SK-N-SH (cell line): ENCODE results near the gene TRAF2. TPM values are rescaled to one million over a fixed set of nuclear protein-coding genes. Genes with fewer than 3 reads are reported as not detected.

ENCODE experiments used
- CTCF ChIA-PET: fragments of 300-600, 350-600 bp; formaldehyde crosslinking; extraction: SDS; loops from one replicate; lab custom pipeline; 2021; lab: Yijun Ruan, JAX
- POLR2A ChIA-PET: fragments of 350-600 bp; sonication (Branson Sonifier 250); formaldehyde crosslinking; extraction: SDS; loops from one replicate; lab custom pipeline; 2020; ENCODE audit warnings: antibody characterized with exemption, inconsistent platforms; lab: Yijun Ruan, JAX
- DNase-seq: peaks from one replicate; pipeline ENCODE4 v3.0.0; 2012
- H2AFZ ChIP-seq: fragments of 200-600 bp; sonication (generic); 2 replicates; pipeline ENCODE4 v1.8.1; 2016; ENCODE audit warnings: antibody characterized with exemption, mild to moderate bottlenecking, low read depth
- H3F3A ChIP-seq: fragments of 200-600 bp; sonication (generic); replicated peaks from 2 replicates; pipeline ENCODE3; 2016; ENCODE audit warnings: antibody characterized with exemption, mild to moderate bottlenecking; ENCODE audit not compliant: insufficient read depth
- H3K27ac ChIP-seq, 2 experiments: fragments of 200-500 bp in 1 of 2; fragments of 200-600 bp in 1 of 2; sonication (Bioruptor generic) in 1 of 2; sonication (generic), shearing (Covaris generic) in 1 of 2; 2 replicates each; pipeline versions ENCODE4 v1.5.1 to v1.6.1; 2014 to 2016; ENCODE audit warnings: low read depth in 2 of 2, inconsistent platforms in 1 of 2, low read length in 1 of 2, mild to moderate bottlenecking in 1 of 2, mixed read lengths in 1 of 2
- H3K27me3 ChIP-seq: fragments of 200-600 bp; sonication (generic), shearing (Covaris generic); 2 replicates; pipeline ENCODE4 v1.6.1; 2016; ENCODE audit warnings: mixed run types; ENCODE audit not compliant: insufficient read depth
- H3K36me3 ChIP-seq, 2 experiments: fragments of 200-500 bp in 1 of 2; fragments of 200-600 bp in 1 of 2; sonication (Bioruptor generic) in 1 of 2; sonication (generic) in 1 of 2; replicated peaks in 1 of 2; 2 replicates each; pipeline versions ENCODE3 to v1.5.1; 2014 to 2016; ENCODE audit warnings: low read length in 1 of 2, mild to moderate bottlenecking in 1 of 2; ENCODE audit not compliant: insufficient read depth in 2 of 2, control insufficient read depth in 1 of 2
- H3K4me1 ChIP-seq, 2 experiments: fragments of 200-500 bp in 1 of 2; fragments of 200-600 bp in 1 of 2; sonication (Bioruptor generic) in 1 of 2; sonication (generic), shearing (Covaris generic) in 1 of 2; 2 replicates each; pipeline versions ENCODE4 v1.5.1 to v1.6.1; 2014 to 2016; ENCODE audit warnings: low read depth in 1 of 2, low read length in 1 of 2, mixed run types in 1 of 2; ENCODE audit not compliant: insufficient read depth in 2 of 2, control insufficient read depth in 1 of 2
- H3K4me2 ChIP-seq: fragments of 200-600 bp; sonication (generic), shearing (Covaris generic); 2 replicates; pipeline ENCODE4 v1.6.1; 2017; ENCODE audit warnings: mixed run types
- H3K4me3 ChIP-seq, 2 experiments: fragments of 200-500 bp in 1 of 2; fragments of 200-600 bp in 1 of 2; sonication (Bioruptor generic) in 1 of 2; sonication (generic), shearing (Covaris generic) in 1 of 2; 2 replicates each; pipeline versions ENCODE4 v1.5.1 to v1.8.1; 2014 to 2016; ENCODE audit warnings: low read depth in 2 of 2, inconsistent platforms in 1 of 2, low read length in 1 of 2, mild to moderate bottlenecking in 1 of 2, mixed read lengths in 1 of 2, moderate library complexity in 1 of 2
- H3K79me2 ChIP-seq: fragments of 200-600 bp; sonication (generic); 2 replicates; pipeline ENCODE4 v1.8.1; 2017; ENCODE audit warnings: mild to moderate bottlenecking; ENCODE audit not compliant: insufficient read depth
- H3K9ac ChIP-seq: fragments of 200-600 bp; sonication (generic); 2 replicates; pipeline ENCODE4 v1.6.1; 2017; ENCODE audit warnings: mixed run types
- H3K9me2 ChIP-seq: fragments of 200-600 bp; sonication (generic); 2 replicates; pipeline ENCODE4 v1.6.1; 2017; ENCODE audit warnings: mixed run types
- H3K9me3 ChIP-seq: fragments of 200-600 bp; sonication (generic); 2 replicates; pipeline ENCODE4 v1.6.1; 2017; ENCODE audit warnings: mixed run types, mild to moderate bottlenecking, moderate library complexity
- H4K20me1 ChIP-seq: fragments of 200-600 bp; sonication (generic); 2 replicates; pipeline ENCODE4 v1.6.1; 2017; ENCODE audit warnings: mild to moderate bottlenecking, mixed run types; ENCODE audit not compliant: insufficient read depth
- EP300 ChIP-seq, 2 experiments: IDR thresholded peaks; 2 replicates each; pipeline versions ENCODE4 v1.4.0 to v1.6.1; 2012; ENCODE audit warnings: borderline replicate concordance in 1 of 2, low read depth in 1 of 2, low read length in 1 of 2
- EZH2phosphoT487 ChIP-seq: fragments of 200-600 bp; sonication (generic); IDR thresholded peaks from 2 replicates; pipeline ENCODE4 v1.6.1; 2017; ENCODE audit warnings: low read depth, mixed run types, mild to moderate bottlenecking, antibody characterized with exemption, moderate library complexity, borderline replicate concordance
- FOSL2 ChIP-seq: IDR thresholded peaks from 2 replicates; pipeline ENCODE4 v1.4.0; 2012; ENCODE audit warnings: low read depth, mild to moderate bottlenecking, moderate library complexity, borderline replicate concordance
- FOXM1 ChIP-seq: IDR thresholded peaks from 2 replicates; pipeline ENCODE4 v1.4.0; 2012; ENCODE audit warnings: low read depth, mild to moderate bottlenecking
- GATA2 ChIP-seq: sonication (generic); formaldehyde crosslinking; IDR thresholded peaks from 2 replicates; pipeline ENCODE4 v1.5.0; 2020; ENCODE audit warnings: mild to moderate bottlenecking, missing genetic modification reagents
- MEF2A ChIP-seq: IDR thresholded peaks from 2 replicates; pipeline ENCODE4 v1.4.0; 2012; ENCODE audit warnings: low read depth, borderline replicate concordance
- MXI1 ChIP-seq: IDR thresholded peaks from 2 replicates; pipeline ENCODE4 v1.6.1; 2012; ENCODE audit warnings: mild to moderate bottlenecking, low read depth, low read length, improper control_type of control experiment
- NFIC ChIP-seq: IDR thresholded peaks from 2 replicates; pipeline ENCODE4 v1.4.0; 2012; ENCODE audit warnings: borderline replicate concordance
- POLR2AphosphoS5 ChIP-seq: IDR thresholded peaks from 2 replicates; pipeline ENCODE4 v1.6.1; 2012; ENCODE audit warnings: low read depth, low read length
- RAD21 ChIP-seq: IDR thresholded peaks from 2 replicates; pipeline ENCODE4 v1.6.1; 2012; ENCODE audit warnings: mild to moderate bottlenecking, low read length
- RCOR1 ChIP-seq: fragments of 150-350 bp; IDR thresholded peaks from 2 replicates; pipeline ENCODE4 v1.6.1; 2017; ENCODE audit warnings: antibody characterized with exemption, low read length
- RFX5 ChIP-seq: IDR thresholded peaks from 2 replicates; pipeline ENCODE4 v1.6.1; 2012; ENCODE audit warnings: mild to moderate bottlenecking, improper control_type of control experiment, low read length
- RXRA ChIP-seq: IDR thresholded peaks from 2 replicates; pipeline ENCODE4 v1.4.0; 2012; ENCODE audit warnings: low read depth, mild to moderate bottlenecking, borderline replicate concordance
- TAF1 ChIP-seq: IDR thresholded peaks from 2 replicates; pipeline ENCODE4 v1.6.1; 2012; ENCODE audit warnings: low read depth, mild to moderate bottlenecking, low read length, moderate library complexity, borderline replicate concordance
- WGBS: methylation state at CpG from one replicate; pipeline ENCODE4 v1.1.6; 2017; ENCODE audit warnings: low lambda C conversion rate; 5-methylcytosine and 5-hydroxymethylcytosine counted together
- polyA plus RNA-seq, 3 experiments: library from polyadenylated mRNA; depleted of rRNA; stranded (reverse); fragments of >200 nt; gene quantifications; 2 replicates each; pipeline ENCODE4 v1.2.3, GENCODE V29; 2012
- TF ChIP-seq, protein P1 (sequence below): fragments of 150-350 bp; IDR thresholded peaks from 2 replicates; pipeline ENCODE4 v1.6.1; 2016; ENCODE audit warnings: mild to moderate bottlenecking, low read depth, low read length
- TF ChIP-seq, protein P2 (sequence below): IDR thresholded peaks from 2 replicates; pipeline ENCODE4 v1.6.1; 2012; ENCODE audit warnings: mild to moderate bottlenecking, low read depth, low read length, moderate library complexity
- TF ChIP-seq, protein P3 (sequence below): IDR thresholded peaks from 2 replicates; pipeline ENCODE4 v1.4.0; 2012; ENCODE audit warnings: low read depth, borderline replicate concordance
- TF ChIP-seq, protein P4 (sequence below): fragments of 150-350 bp; IDR thresholded peaks from 2 replicates; pipeline ENCODE4 v1.6.1; 2017; ENCODE audit warnings: antibody characterized with exemption, low read length, low read depth, borderline replicate concordance
- TF ChIP-seq, protein P5 (sequence below): fragments of 200-600 bp; sonication (generic); IDR thresholded peaks from 2 replicates; pipeline ENCODE4 v1.6.1; 2017; ENCODE audit warnings: antibody characterized with exemption, mild to moderate bottlenecking, moderate library complexity

Gene TRAF2
- polyA plus RNA-seq, 1 of the 3 experiments (the other 2 are of a cell fraction): 15.4 TPM

DNA sequence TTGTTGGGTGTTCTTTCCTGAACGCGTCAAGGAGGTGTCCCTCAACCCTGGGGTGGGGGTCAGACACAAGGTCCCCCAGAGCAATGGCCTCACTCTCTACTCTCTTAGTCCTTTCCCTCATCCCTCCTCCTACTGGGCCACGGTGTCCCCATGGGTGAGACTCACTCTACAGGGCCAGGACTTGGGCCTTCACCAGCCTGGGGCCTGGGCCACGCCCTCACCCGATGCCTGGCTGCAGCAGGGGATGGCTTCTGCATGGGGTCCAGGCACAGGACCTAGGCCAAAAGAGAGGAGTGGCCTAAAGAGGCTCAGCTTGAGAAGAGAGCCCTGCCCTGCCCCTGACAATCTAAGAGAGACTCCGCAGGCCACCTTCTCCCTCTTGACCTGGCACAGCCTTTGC lies 71.6 kb downstream of the TRAF2 start:
- ChIA-PET POLR2A (no interaction called here), CTCF (interaction anchor here (1.3 to 1.8 kb wide), 2 partner anchors 9 to 77 kb away, joined by 3 to 9 read pairs; no protein-coding TSS in a partner anchor)
- Histone ChIP-seq H3K4me2 (no peak overlapping the region), H3K9me3 (no peaks in the 10 kb centered on the region), H3K79me2 (no peaks in the 10 kb centered on the region), H4K20me1 (no peaks in the 10 kb centered on the region), H3K27me3 (no peaks in the 10 kb centered on the region), H3K27ac (no peak overlapping the region), H3K9me2 (no peaks in the 10 kb centered on the region), H3F3A (no peaks in the 10 kb centered on the region), H2AFZ (no peak overlapping the region), H3K4me3 (no peak overlapping the region), H3K36me3 (no peaks in the 10 kb centered on the region), H3K9ac (no peak overlapping the region), H3K4me1 (peaks cover 0 to 8% of the 10 kb centered on the region in 2 experiments; a peak in 1 of 4 replicates)
- WGBS: 73% methylated on average over 6 of the region's 6 CpGs
- DNase-seq: no peak
- TF ChIP-seq FOSL2: no peak
- TF ChIP-seq MEF2A: no peak
- TF ChIP-seq, protein P1, sequence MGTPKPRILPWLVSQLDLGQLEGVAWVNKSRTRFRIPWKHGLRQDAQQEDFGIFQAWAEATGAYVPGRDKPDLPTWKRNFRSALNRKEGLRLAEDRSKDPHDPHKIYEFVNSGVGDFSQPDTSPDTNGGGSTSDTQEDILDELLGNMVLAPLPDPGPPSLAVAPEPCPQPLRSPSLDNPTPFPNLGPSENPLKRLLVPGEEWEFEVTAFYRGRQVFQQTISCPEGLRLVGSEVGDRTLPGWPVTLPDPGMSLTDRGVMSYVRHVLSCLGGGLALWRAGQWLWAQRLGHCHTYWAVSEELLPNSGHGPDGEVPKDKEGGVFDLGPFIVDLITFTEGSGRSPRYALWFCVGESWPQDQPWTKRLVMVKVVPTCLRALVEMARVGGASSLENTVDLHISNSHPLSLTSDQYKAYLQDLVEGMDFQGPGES: no peak
- TF ChIP-seq NFIC: no peak
- no peak for TF ChIP-seq RCOR1
- TF ChIP-seq TAF1: no peak
- no peak for TF ChIP-seq POLR2AphosphoS5
- TF ChIP-seq FOXM1: no peak
- TF ChIP-seq GATA2: no peak

DNA sequence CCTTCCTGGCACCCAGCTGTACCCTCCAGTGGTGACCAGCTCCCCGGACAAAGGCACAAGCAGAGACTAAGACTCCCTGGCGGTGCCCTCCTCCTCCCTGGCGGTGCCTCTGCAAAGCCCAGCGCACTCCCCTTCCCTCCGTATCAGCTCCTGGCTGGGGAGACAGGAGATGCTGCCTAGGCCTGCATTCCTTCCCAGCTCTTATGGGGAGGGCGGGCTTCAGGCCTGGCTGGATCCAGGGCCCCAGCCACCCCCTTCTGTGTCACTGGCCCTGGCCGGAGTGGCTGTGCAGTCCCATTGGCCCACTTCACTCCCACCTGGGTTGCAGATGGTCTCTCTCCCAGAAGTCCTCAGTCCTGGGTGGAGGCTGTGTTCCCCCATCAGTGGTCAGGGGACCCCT lies 72.2 kb downstream of the TRAF2 start:
- POLR2A ChIA-PET: no interaction called here
- Histone ChIP-seq H3K4me1 (peaks cover 0 to 8% of the 10 kb centered on the region in 2 experiments; a peak in 1 of 4 replicates), H3K27me3 (no peaks in the 10 kb centered on the region), H3K9me3 (no peaks in the 10 kb centered on the region), H3K79me2 (no peaks in the 10 kb centered on the region), H3K27ac (no peak overlapping the region), H2AFZ (no peak overlapping the region), H3K4me2 (no peak overlapping the region), H4K20me1 (no peaks in the 10 kb centered on the region), H3F3A (no peaks in the 10 kb centered on the region), H3K4me3 (no peak overlapping the region), H3K36me3 (no peaks in the 10 kb centered on the region), H3K9me2 (no peaks in the 10 kb centered on the region), H3K9ac (no peak overlapping the region)
- 89% methylated on average over 5 of the region's 7 CpGs for whole genome bisulfite sequencing
- CTCF ChIA-PET: interaction anchor here (1.3 to 1.8 kb wide), 2 partner anchors 10 to 77 kb away, joined by 3 to 9 read pairs; no protein-coding TSS in a partner anchor
- TF ChIP-seq POLR2AphosphoS5 (no peak), MXI1 (no peak), EZH2phosphoT487 (no peak), RCOR1 (no peak), EP300 (IDR thresholded peaks at IDR 0.05; ENCODE audit: borderline replicate concordance in 1 of 2, low read depth in 1 of 2, low read length in 1 of 2) (no peak), RXRA (no peak), RAD21 (no peak), RFX5 (no peak)
- TF ChIP-seq, protein P2, sequence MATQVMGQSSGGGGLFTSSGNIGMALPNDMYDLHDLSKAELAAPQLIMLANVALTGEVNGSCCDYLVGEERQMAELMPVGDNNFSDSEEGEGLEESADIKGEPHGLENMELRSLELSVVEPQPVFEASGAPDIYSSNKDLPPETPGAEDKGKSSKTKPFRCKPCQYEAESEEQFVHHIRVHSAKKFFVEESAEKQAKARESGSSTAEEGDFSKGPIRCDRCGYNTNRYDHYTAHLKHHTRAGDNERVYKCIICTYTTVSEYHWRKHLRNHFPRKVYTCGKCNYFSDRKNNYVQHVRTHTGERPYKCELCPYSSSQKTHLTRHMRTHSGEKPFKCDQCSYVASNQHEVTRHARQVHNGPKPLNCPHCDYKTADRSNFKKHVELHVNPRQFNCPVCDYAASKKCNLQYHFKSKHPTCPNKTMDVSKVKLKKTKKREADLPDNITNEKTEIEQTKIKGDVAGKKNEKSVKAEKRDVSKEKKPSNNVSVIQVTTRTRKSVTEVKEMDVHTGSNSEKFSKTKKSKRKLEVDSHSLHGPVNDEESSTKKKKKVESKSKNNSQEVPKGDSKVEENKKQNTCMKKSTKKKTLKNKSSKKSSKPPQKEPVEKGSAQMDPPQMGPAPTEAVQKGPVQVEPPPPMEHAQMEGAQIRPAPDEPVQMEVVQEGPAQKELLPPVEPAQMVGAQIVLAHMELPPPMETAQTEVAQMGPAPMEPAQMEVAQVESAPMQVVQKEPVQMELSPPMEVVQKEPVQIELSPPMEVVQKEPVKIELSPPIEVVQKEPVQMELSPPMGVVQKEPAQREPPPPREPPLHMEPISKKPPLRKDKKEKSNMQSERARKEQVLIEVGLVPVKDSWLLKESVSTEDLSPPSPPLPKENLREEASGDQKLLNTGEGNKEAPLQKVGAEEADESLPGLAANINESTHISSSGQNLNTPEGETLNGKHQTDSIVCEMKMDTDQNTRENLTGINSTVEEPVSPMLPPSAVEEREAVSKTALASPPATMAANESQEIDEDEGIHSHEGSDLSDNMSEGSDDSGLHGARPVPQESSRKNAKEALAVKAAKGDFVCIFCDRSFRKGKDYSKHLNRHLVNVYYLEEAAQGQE: no peak
- TF ChIP-seq, protein P3, sequence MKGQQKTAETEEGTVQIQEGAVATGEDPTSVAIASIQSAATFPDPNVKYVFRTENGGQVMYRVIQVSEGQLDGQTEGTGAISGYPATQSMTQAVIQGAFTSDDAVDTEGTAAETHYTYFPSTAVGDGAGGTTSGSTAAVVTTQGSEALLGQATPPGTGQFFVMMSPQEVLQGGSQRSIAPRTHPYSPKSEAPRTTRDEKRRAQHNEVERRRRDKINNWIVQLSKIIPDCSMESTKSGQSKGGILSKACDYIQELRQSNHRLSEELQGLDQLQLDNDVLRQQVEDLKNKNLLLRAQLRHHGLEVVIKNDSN: no peak
- TF ChIP-seq, protein P4, sequence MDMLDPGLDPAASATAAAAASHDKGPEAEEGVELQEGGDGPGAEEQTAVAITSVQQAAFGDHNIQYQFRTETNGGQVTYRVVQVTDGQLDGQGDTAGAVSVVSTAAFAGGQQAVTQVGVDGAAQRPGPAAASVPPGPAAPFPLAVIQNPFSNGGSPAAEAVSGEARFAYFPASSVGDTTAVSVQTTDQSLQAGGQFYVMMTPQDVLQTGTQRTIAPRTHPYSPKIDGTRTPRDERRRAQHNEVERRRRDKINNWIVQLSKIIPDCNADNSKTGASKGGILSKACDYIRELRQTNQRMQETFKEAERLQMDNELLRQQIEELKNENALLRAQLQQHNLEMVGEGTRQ: no peak
- TF ChIP-seq, protein P5, sequence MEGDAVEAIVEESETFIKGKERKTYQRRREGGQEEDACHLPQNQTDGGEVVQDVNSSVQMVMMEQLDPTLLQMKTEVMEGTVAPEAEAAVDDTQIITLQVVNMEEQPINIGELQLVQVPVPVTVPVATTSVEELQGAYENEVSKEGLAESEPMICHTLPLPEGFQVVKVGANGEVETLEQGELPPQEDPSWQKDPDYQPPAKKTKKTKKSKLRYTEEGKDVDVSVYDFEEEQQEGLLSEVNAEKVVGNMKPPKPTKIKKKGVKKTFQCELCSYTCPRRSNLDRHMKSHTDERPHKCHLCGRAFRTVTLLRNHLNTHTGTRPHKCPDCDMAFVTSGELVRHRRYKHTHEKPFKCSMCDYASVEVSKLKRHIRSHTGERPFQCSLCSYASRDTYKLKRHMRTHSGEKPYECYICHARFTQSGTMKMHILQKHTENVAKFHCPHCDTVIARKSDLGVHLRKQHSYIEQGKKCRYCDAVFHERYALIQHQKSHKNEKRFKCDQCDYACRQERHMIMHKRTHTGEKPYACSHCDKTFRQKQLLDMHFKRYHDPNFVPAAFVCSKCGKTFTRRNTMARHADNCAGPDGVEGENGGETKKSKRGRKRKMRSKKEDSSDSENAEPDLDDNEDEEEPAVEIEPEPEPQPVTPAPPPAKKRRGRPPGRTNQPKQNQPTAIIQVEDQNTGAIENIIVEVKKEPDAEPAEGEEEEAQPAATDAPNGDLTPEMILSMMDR: no peak
- DNase-seq: no peak
